ENCODE data around the gene PFDN5. TPM values are rescaled to one million over a fixed set of nuclear protein-coding genes. Genes with fewer than 3 reads are reported as not detected.

Gene PFDN5
- total RNA-seq, 4 donors from 2014 or later: 223 to 578 (median 263) TPM

- no peaks in the 10 kb centered on the region for H3K9me3 ChIP-seq
- peaks cover 0 to 24% (median 13%) of the 10 kb centered on the region in 4 donors for H3K4me1 ChIP-seq
- no peak for DNase-seq
- H3K4me3 ChIP-seq: no peak overlapping the region
- peak overlapping the region in 1 of 4 donors; percentile 60 for H3K27ac ChIP-seq
- no peak for TF ChIP-seq POLR2A (IDR thresholded peaks at IDR 0.05)
- TF ChIP-seq, protein P1, sequence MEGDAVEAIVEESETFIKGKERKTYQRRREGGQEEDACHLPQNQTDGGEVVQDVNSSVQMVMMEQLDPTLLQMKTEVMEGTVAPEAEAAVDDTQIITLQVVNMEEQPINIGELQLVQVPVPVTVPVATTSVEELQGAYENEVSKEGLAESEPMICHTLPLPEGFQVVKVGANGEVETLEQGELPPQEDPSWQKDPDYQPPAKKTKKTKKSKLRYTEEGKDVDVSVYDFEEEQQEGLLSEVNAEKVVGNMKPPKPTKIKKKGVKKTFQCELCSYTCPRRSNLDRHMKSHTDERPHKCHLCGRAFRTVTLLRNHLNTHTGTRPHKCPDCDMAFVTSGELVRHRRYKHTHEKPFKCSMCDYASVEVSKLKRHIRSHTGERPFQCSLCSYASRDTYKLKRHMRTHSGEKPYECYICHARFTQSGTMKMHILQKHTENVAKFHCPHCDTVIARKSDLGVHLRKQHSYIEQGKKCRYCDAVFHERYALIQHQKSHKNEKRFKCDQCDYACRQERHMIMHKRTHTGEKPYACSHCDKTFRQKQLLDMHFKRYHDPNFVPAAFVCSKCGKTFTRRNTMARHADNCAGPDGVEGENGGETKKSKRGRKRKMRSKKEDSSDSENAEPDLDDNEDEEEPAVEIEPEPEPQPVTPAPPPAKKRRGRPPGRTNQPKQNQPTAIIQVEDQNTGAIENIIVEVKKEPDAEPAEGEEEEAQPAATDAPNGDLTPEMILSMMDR (IDR thresholded peaks at IDR 0.05): no peak
- H3K36me3 ChIP-seq: peaks cover 0 to 17% (median 0%) of the 10 kb centered on the region in 3 donors
- no peaks in the 10 kb centered on the region for H3K27me3 ChIP-seq
Observed at GRCh38 chr12:53254816-53255545, 40.4 kb upstream of the PFDN5 start.

- H3K9me3 ChIP-seq: no peaks in the 10 kb centered on the region
- H3K4me1 ChIP-seq: peaks cover 0 to 21% (median 13%) of the 10 kb centered on the region in 4 donors
- DNase-seq: no peak
- H3K4me3 ChIP-seq: no peak overlapping the region
- peaks cover 0 to 17% (median 0%) of the 10 kb centered on the region in 3 donors for H3K36me3 ChIP-seq
- H3K27me3 ChIP-seq: no peaks in the 10 kb centered on the region
- peak overlapping the region in 1 of 4 donors; percentile 60 for H3K27ac ChIP-seq
- TF ChIP-seq, protein P1 (IDR thresholded peaks at IDR 0.05): no peak
- no peak for TF ChIP-seq POLR2A (IDR thresholded peaks at IDR 0.05)
Observed at GRCh38 chr12:53255996-53256395, 39.3 kb upstream of the PFDN5 start.

- TF ChIP-seq, protein P1 (IDR thresholded peaks at IDR 0.05): no peak
- TF ChIP-seq POLR2A (IDR thresholded peaks at IDR 0.05): no peak
- H3K36me3 ChIP-seq: peaks cover 0 to 11% (median 0%) of the 10 kb centered on the region in 3 donors
- H3K9me3 ChIP-seq: no peaks in the 10 kb centered on the region
- peaks cover 0 to 2% (median 0%) of the 10 kb centered on the region in 4 donors for H3K4me1 ChIP-seq
- H3K27ac ChIP-seq: no peak overlapping the region
- H3K27me3 ChIP-seq: no peaks in the 10 kb centered on the region
- no peak overlapping the region for H3K4me3 ChIP-seq
- DNase-seq: no peak
Observed at GRCh38 chr12:53258541-53259539, 36.5 kb upstream of the PFDN5 start.

GRCh38 chr12:53259891-53260290 lies 35.5 kb upstream of the PFDN5 start:
- no peak for TF ChIP-seq POLR2A (IDR thresholded peaks at IDR 0.05)
- TF ChIP-seq, protein P1 (IDR thresholded peaks at IDR 0.05): no peak
- Histone ChIP-seq H3K4me1 (no peaks in the 10 kb centered on the region), H3K27ac (no peak overlapping the region), H3K9me3 (no peaks in the 10 kb centered on the region), H3K36me3 (peaks cover 0 to 1% (median 0%) of the 10 kb centered on the region in 3 donors), H3K4me3 (no peak overlapping the region), H3K27me3 (no peaks in the 10 kb centered on the region)
- DNase-seq: no peak

GRCh38 chr12:53265783-53266182 lies 29.6 kb upstream of the PFDN5 start:
- no peaks in the 10 kb centered on the region for H3K27me3 ChIP-seq
- H3K36me3 ChIP-seq: no peaks in the 10 kb centered on the region
- no peak for DNase-seq
- no peaks in the 10 kb centered on the region for H3K9me3 ChIP-seq
- no peak overlapping the region for H3K27ac ChIP-seq
- H3K4me1 ChIP-seq: peaks cover 0 to 17% (median 7%) of the 10 kb centered on the region in 4 donors
- no peak for TF ChIP-seq POLR2A (IDR thresholded peaks at IDR 0.05)
- TF ChIP-seq, protein P1 (IDR thresholded peaks at IDR 0.05): no peak
- no peak overlapping the region for H3K4me3 ChIP-seq

All from Peyer's patch (tissue), 4 donors.